Breast epithelium (tissue), 4 donors: ENCODE data around the gene GIGYF2. TPM values are rescaled to one million over a fixed set of nuclear protein-coding genes. Genes with fewer than 3 reads are reported as not detected.

Source experiments
- DNase-seq, 2 donors: peaks; one replicate each; pipeline ENCODE4 v3.0.0-alpha.2; 2019; ENCODE audit warnings: low spot score in 2 of 2
- H3K27ac ChIP-seq, 2 donors: fragments of 200-600 bp; sonication (generic) in 1 of 2; one replicate each; pipeline ENCODE4 v1.5.1; 2016 to 2019; ENCODE audit warnings: mild to moderate bottlenecking in 1 of 2
- H3K27me3 ChIP-seq, 2 donors: fragments of 200-600 bp; sonication (generic) in 1 of 2; one replicate each; pipeline versions ENCODE4 v1.5.1 to v1.6.0; 2017 to 2019; ENCODE audit warnings: control low read depth in 1 of 2, mild to moderate bottlenecking in 1 of 2
- H3K36me3 ChIP-seq: fragments of 200-600 bp; one replicate; pipeline ENCODE4 v1.5.1; 2019
- H3K4me1 ChIP-seq, 2 donors: fragments of 200-600 bp; sonication (generic); one replicate each; pipeline ENCODE4 v1.5.1; 2016 to 2019; ENCODE audit warnings: control low read depth in 1 of 2
- H3K4me3 ChIP-seq, 3 donors: fragments of 200-600 bp; sonication (generic); 1 replicate in 2 of 3; 2 replicates in 1 of 3; pipeline ENCODE4 v1.5.1; 2016 to 2019; ENCODE audit warnings: mild to moderate bottlenecking in 3 of 3, moderate library complexity in 2 of 3
- H3K9me3 ChIP-seq, 2 donors: fragments of 200-600 bp; sonication (generic) in 1 of 2; one replicate each; pipeline ENCODE4 v1.5.1; 2016 to 2019; ENCODE audit warnings: control low read depth in 1 of 2
- CTCF ChIP-seq, 3 donors: fragments of 450-650 bp; IDR thresholded peaks; one replicate each; pipeline ENCODE4 v1.5.1; 2016 to 2017; ENCODE audit warnings: antibody characterized with exemption in 3 of 3, mild to moderate bottlenecking in 3 of 3, moderate library complexity in 3 of 3
- POLR2A ChIP-seq: fragments of 450-650 bp; IDR thresholded peaks from one replicate; pipeline ENCODE4 v1.6.1; 2016; ENCODE audit warnings: antibody characterized with exemption, mild to moderate bottlenecking, moderate library complexity
- POLR2AphosphoS5 ChIP-seq, 3 donors: sonication (generic); formaldehyde crosslinking; IDR thresholded peaks; one replicate each; pipeline ENCODE4 v1.6.1; 2017; ENCODE audit warnings: antibody characterized with exemption in 3 of 3
- intact Hi-C: fragments of 100-400 bp; cut with DNase I; formaldehyde crosslinking; loops from one replicate; pipeline ENCODE4 v1.15.1; 2023; ENCODE audit warnings: low total_unique reads
- total RNA-seq, 3 donors: library from RNA; depleted of rRNA; stranded (reverse); fragments of >200 nt; gene quantifications; one replicate each; pipeline ENCODE4 v1.1.0, GENCODE V29; 2016

GIGYF2 gene
- total RNA-seq, 3 donors from 2014 or later, result 79.8 to 156 (median 103) TPM

GRCh38 chr2:232697807-232698110 is 628 bp downstream of the GIGYF2 start:
- Histone ChIP-seq H3K4me1 (peaks cover 0 to 19% of the 10 kb centered on the region in 2 donors), H3K27ac (peak overlapping the region; percentile 97)
- intact Hi-C loops, result no loop called here

GRCh38 chr2:232698556-232699091 is 1.5 kb downstream of the GIGYF2 start:
- Histone ChIP-seq H3K9me3 (no peaks in the 10 kb centered on the region), H3K36me3 (no peaks in the 10 kb centered on the region), H3K27me3 (no peaks in the 10 kb centered on the region), H3K27ac (peak overlapping the region; percentile 97), H3K4me3 (peak overlapping the region; percentile 73 to 91 (median 88)), H3K4me1 (peaks cover 0 to 19% of the 10 kb centered on the region in 2 donors)
- intact Hi-C loops, result no loop called here
- TF ChIP-seq POLR2A, result no peak
- no peak for TF ChIP-seq CTCF (IDR thresholded peaks at IDR 0.05)
- TF ChIP-seq POLR2AphosphoS5 (IDR thresholded peaks at IDR 0.05), result no peak
- DNase-seq, result no peak

More at GRCh38 chr2:232697807-232698110, 628 bp downstream of the GIGYF2 start:
- no peaks in the 10 kb centered on the region for H3K36me3 ChIP-seq
- peak overlapping the region; percentile 73 to 91 (median 88) for H3K4me3 ChIP-seq
- DNase-seq, result no peak
- no peaks in the 10 kb centered on the region for H3K9me3 ChIP-seq
- TF ChIP-seq POLR2AphosphoS5 (IDR thresholded peaks at IDR 0.05) (no peak), CTCF (IDR thresholded peaks at IDR 0.05) (no peak), POLR2A (no peak)
- no peaks in the 10 kb centered on the region for H3K27me3 ChIP-seq

- H3K9me3 ChIP-seq, result no peaks in the 10 kb centered on the region
- no peaks in the 10 kb centered on the region for H3K36me3 ChIP-seq
- no peak overlapping the region for H3K27ac ChIP-seq
- peak overlapping the region in 2 of 3 donors; percentile 88 to 91 for H3K4me3 ChIP-seq
- H3K27me3 ChIP-seq, result no peaks in the 10 kb centered on the region
- intact Hi-C loops, result no loop called here
- no peak for TF ChIP-seq CTCF (IDR thresholded peaks at IDR 0.05)
- no peak for TF ChIP-seq POLR2AphosphoS5 (IDR thresholded peaks at IDR 0.05)
- TF ChIP-seq POLR2A, result no peak
- H3K4me1 ChIP-seq, result peaks cover 0 to 19% of the 10 kb centered on the region in 2 donors
- no peak for DNase-seq
These were observed 2.0 kb downstream of the GIGYF2 start for GRCh38 chr2:232699110-232699509.

GRCh38 chr2:232700154-232700553 is 3.0 kb downstream of the GIGYF2 start:
- Histone ChIP-seq H3K9me3 (no peaks in the 10 kb centered on the region), H3K4me1 (peaks cover 0 to 19% of the 10 kb centered on the region in 2 donors), H3K27ac (no peak overlapping the region), H3K36me3 (no peaks in the 10 kb centered on the region), H3K27me3 (no peaks in the 10 kb centered on the region), H3K4me3 (no peak overlapping the region)
- TF ChIP-seq POLR2A (no peak), CTCF (IDR thresholded peaks at IDR 0.05) (no peak), POLR2AphosphoS5 (IDR thresholded peaks at IDR 0.05) (no peak)
- intact Hi-C loops, result no loop called here
- DNase-seq, result no peak

- no peak overlapping the region for H3K4me3 ChIP-seq
- DNase-seq, result no peak
- TF ChIP-seq CTCF (IDR thresholded peaks at IDR 0.05) (no peak), POLR2A (no peak), POLR2AphosphoS5 (IDR thresholded peaks at IDR 0.05) (no peak)
- no peaks in the 10 kb centered on the region for H3K27me3 ChIP-seq
- no peaks in the 10 kb centered on the region for H3K9me3 ChIP-seq
- intact Hi-C loops, result no loop called here
- H3K27ac ChIP-seq, result no peak overlapping the region
- H3K36me3 ChIP-seq, result no peaks in the 10 kb centered on the region
- H3K4me1 ChIP-seq, result no peaks in the 10 kb centered on the region
These were observed 9.9 kb downstream of the GIGYF2 start for GRCh38 chr2:232707076-232707475.
